ENCODE results near the gene ZNF888. TPM values are rescaled to one million over a fixed set of nuclear protein-coding genes. Genes with fewer than 3 reads are reported as not detected.
"Not testable (repeated sequence)": the region's sequence is repeated elsewhere in the genome, so short reads cannot be mapped to it uniquely, and the experiment has no call there.

Gene ZNF888
- polyA plus RNA-seq, 6 donors from 2014 or later = 1.7 to 5.2 (median 4.1) TPM; not detected in 1

DNA sequence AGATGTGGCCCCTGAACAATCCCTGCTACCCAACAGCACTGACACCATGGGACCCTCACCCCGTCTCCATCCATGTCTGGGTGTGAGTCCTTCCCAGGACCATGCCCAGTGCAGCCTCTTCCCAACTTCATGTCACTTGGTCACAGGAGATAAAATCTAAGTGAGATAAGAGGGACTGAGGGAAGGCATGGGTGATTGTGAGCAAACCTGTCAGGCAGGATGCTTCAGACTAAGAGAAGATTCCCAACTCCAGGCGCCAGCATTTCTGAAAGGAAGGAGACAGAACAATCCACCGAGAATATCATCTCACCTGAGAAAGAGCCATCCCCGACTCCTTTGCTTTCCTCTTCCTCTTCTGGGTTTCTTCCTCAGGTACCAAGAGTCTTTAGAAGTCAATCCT lies 33.3 kb downstream of the ZNF888 start:
- DNase-seq = no peak
- H3K4me1 Mint-ChIP-seq = peaks cover 21 to 26% (median 23%) of the 10 kb centered on the region in 3 donors
- peaks cover 46 to 57% of the 10 kb centered on the region in 2 donors for H3K36me3 Mint-ChIP-seq
- ATAC-seq (ENCODE audit: low read depth in 2 of 2) = no peak
- H3K27me3 Mint-ChIP-seq = no peaks in the 10 kb centered on the region
- peaks cover 0 to 5% (median 0%) of the 10 kb centered on the region in 7 donors for H3K9me3 Mint-ChIP-seq
- H3K27ac Mint-ChIP-seq = peak overlapping the region in 1 of 6 donors; percentile 5
- H3K4me3 Mint-ChIP-seq = no peak overlapping the region

DNA sequence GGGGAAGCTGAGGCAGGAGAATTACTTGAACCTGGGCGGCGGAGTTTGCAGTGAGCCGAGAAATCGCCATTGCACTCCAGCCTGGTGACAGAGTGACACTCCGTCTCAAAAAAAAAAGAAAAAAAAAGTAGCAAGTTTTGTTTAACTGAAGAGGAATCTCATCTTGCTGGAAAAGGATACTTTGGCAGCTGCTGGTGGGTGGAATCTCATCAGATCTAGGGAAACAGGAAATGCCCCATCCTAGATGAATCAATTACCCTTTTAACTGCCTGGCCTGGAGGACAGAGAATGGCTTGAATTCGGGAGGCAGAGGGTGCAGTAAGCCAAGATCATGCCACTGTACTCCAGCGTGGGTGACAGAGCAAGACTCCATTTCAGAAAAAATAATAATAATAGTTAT lies 34.2 kb downstream of the ZNF888 start:
- Mint-ChIP-seq H3K27ac (no peak overlapping the region), H3K4me1 (peaks cover 17 to 21% (median 18%) of the 10 kb centered on the region in 3 donors), H3K27me3 (no peaks in the 10 kb centered on the region), H3K9me3 (peaks cover 0 to 10% (median 3%) of the 10 kb centered on the region in 7 donors), H3K36me3 (peaks cover 55 to 66% of the 10 kb centered on the region in 2 donors), H3K4me3 (no peak overlapping the region)
- ATAC-seq (ENCODE audit: low read depth in 2 of 2) (no peak), DNase-seq (no peak)

DNA sequence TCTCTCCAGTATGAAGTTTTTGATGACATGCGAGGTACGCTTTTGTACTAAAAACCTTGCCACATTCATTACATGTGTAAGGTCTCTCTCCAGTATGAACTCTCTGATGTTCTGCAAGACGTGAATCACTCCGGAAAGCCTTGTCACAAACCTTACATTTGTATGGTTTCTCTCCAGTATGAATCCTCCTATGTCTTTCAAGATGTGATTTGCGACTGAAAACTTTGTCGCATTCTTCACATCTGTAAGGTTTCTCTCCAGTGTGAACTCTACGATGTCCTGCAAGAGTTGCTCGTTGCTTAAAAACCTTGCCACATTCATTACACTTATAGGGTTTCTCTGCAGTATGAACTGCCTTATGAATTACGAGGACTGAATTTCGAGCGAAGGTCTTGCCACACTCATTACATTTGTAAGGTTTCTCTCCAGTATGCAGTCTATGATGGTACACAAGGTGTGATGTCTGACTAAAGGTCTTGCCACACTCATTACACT lies 42.3 kb downstream of the ZNF888 start:
- no peaks in the 10 kb centered on the region for H3K27me3 Mint-ChIP-seq
- H3K9me3 Mint-ChIP-seq = peaks cover 14 to 77% (median 63%) of the 10 kb centered on the region in 7 donors
- ATAC-seq (ENCODE audit: low read depth in 2 of 2) = no peak
- peak overlapping the region in 1 of 8 donors; percentile 40 for H3K4me3 Mint-ChIP-seq
- H3K4me1 Mint-ChIP-seq = no peaks in the 10 kb centered on the region
- peaks cover 65 to 68% of the 10 kb centered on the region in 2 donors for H3K36me3 Mint-ChIP-seq
- no peak overlapping the region for H3K27ac Mint-ChIP-seq
- DNase-seq = no peak

DNA sequence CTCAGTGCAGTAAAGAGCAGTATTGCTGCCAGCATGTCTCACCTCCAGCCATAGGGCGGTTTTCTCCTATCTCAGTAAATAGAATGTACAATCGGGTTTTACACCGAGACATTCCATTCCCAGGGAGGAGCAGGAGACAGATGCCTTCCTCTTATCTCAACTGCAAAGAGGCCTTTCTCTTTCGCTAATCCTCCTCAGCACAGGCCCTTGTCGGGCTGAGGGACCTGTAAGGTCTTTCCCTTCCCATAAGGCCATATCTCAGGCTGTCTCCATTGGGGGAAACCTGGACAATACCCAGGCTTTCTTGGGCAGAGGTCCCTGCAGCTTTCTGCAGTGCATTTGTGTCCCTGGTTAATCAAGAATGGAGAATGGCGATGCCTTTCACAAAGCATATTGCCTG lies 50.2 kb downstream of the ZNF888 start:
- H3K9me3 Mint-ChIP-seq = peaks cover 0 to 33% (median 12%) of the 10 kb centered on the region in 7 donors
- H3K36me3 Mint-ChIP-seq = peaks cover 17 to 19% of the 10 kb centered on the region in 2 donors
- ATAC-seq (ENCODE audit: low read depth in 2 of 2); H3K27me3 Mint-ChIP-seq; H3K27ac Mint-ChIP-seq; H3K4me1 Mint-ChIP-seq; DNase-seq: not testable (repeated sequence)
- H3K4me3 Mint-ChIP-seq = peak overlapping the region in 1 of 8 donors; percentile 25

DNA sequence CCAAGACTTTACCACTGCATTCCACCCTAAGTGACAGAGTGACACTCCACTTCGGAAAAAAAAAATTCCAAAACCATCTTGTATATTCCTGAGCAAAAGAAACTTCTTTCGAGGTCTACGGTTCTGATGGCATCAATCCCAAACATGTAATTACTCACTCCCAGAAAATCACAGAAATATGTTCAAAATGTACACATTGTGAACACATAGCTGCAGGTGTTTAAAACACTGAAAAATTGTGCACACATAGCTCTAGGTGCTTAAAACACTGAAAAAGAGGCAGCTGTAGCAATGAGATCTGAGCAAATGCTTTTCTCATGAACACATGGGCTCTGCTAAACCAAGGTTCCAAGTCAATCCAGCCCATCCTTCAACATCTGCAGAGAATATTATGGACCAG lies 51.8 kb downstream of the ZNF888 start:
- Mint-ChIP-seq H3K36me3 (peaks cover 9 to 13% of the 10 kb centered on the region in 2 donors), H3K27me3 (no peaks in the 10 kb centered on the region), H3K9me3 (peaks cover 0 to 21% (median 4%) of the 10 kb centered on the region in 7 donors), H3K27ac (no peak overlapping the region), H3K4me3 (no peak overlapping the region), H3K4me1 (no peaks in the 10 kb centered on the region)
- no peak for ATAC-seq (ENCODE audit: low read depth in 2 of 2)
- DNase-seq = no peak

DNA sequence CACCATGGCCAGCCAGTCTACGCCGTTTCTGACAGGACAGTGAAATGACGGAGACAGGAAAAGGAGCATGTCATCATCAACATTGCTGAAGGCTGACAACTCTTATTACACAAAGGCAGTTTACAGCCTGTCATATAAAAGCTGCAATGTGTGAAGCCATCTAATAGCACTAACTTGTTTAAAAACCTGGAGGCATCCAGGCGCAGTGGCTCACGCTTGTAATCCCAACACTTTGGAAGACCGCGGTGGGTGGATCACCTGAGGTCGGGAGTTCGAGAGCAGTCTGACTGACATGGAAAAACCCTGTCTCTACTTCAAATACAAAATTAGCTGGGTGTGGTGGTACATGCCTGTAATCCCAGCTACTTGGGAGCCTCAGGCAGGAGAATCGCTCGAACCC lies 55.2 kb downstream of the ZNF888 start:
- not testable (repeated sequence) for ATAC-seq (ENCODE audit: low read depth in 2 of 2); H3K27me3 Mint-ChIP-seq; H3K36me3 Mint-ChIP-seq; DNase-seq; H3K4me1 Mint-ChIP-seq; H3K9me3 Mint-ChIP-seq; H3K27ac Mint-ChIP-seq
- peak overlapping the region in 1 of 8 donors; percentile 54 for H3K4me3 Mint-ChIP-seq

DNA sequence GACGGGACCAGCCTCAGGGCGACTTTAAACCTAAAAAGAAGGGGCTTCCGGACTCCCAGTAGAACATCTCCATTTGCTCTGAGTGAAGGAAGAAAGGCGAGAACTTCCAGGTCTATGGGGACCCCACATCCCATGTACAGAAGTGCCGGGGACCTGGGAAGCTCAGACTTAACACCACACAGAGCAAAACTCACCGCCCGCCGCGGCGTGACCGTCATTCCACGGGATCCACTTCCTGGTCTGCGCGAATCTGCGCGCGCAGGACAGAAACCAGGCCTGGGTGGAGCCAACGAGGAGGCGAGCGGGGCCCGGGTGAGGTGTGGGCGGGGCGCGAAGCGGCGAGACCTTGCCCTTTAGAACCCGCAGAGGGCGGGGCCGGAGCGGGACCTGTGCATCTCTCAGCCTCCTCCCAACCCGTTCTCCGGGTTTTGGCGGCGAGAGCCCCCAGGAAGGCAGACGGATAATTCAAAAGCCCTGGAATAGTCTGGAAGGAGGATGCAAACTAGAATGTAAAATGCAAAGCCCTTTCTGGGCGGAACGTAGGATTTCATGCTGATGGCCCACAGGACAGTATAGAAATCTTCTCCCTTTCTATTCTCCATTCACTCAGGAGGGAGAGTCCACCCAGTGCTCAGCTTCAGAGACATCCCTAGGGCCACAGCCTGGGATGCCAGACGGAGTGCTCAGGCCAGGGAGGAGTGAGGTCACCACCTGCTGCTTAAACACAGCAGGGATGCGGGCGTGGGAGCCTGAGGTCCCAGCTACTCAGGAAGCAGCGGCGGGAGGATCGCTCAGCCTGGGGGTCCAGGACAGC lies 65.6 kb downstream of the ZNF888 start, which contains the start of gene ZNF468:
TSS of gene ZNF468 (minus strand) at position 242 of the 814 bp plus-strand sequence. CDS start 3,347 bp downstream, outside the sequence.
- DNase-seq (peak; percentile 79), ATAC-seq (ENCODE audit: low read depth in 2 of 2) (peak; percentile 98)
- Mint-ChIP-seq H3K27ac (peak within 1 kb of the TSS; percentile 82 to 98 (median 95)), H3K36me3 (peaks cover 10 to 12% of the 10 kb centered on the region in 2 donors), H3K4me3 (peak within 1 kb of the TSS; percentile 83 to 99 (median 95)), H3K4me1 (peaks cover 24 to 41% (median 38%) of the 10 kb centered on the region in 3 donors)
- not testable (repeated sequence) for H3K27me3 Mint-ChIP-seq, H3K9me3 Mint-ChIP-seq

DNA sequence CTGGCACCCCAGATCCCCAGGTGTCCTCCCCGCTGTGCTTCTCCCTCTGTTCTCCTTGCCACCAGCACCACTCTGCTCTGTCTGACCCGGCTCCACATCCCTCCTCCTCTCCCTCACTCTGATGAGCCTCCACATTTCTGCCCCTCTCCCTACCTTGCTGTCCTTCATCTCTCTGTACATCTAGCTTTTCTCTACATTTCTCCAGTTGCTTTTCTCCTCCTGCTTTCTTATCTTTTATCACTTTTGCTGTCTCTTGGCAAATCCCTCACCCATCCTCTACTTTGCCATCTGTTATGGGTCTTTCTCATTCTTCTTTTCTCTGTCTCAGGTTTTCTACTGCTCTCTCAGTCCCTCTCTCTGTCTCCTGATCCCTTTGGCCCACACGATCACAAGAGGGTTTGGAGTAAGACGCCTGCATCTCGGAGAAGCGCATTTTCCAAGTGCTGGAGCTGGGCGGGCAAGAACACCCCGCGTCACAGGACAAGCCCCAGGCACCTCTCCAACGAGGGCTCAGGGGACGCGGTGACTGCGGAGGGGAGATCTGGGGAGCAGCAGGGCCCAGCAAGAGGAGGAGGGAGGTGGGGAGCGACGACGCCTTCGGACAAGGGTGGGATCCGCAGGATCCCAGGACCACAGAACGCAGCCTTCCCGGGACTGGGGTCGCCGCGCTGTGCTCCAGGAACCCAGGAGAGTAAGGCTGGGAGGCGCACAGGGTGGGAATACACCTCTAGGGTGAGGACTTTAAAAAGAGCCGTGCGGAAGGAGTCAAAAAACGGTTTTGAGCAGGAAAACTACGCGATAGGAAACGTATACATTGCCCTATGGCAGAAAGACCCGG lies 66.5 kb downstream of the ZNF888 start:
- H3K9me3 Mint-ChIP-seq, DNase-seq, H3K27me3 Mint-ChIP-seq: not testable (repeated sequence)
- Mint-ChIP-seq H3K4me1 (peaks cover 24 to 41% (median 38%) of the 10 kb centered on the region in 3 donors), H3K4me3 (peak overlapping the region; percentile 83 to 99 (median 95)), H3K36me3 (peaks cover 10 to 12% of the 10 kb centered on the region in 2 donors), H3K27ac (peak overlapping the region; percentile 82 to 98 (median 95))
- ATAC-seq (ENCODE audit: low read depth in 2 of 2) = peak; percentile 1 to 3

Other genes with a start within 250 kb of the ZNF888 start
- 10 to 100 TPM; 14.2 to 53.5 (median 35.9) TPM for gene ZNF611, start 188.4 kb downstream of the ZNF888 start, polyA plus RNA-seq (ENCODE audit: low read depth in 6 of 6)
- 10 to 100 TPM in 4 of 6 donors, 1 to 10 TPM in 2; 8.2 to 21.9 (median 10.6) TPM for gene ZNF600, start 136.6 kb downstream of the ZNF888 start, polyA plus RNA-seq (ENCODE audit: low read depth in 6 of 6)
- 10 to 100 TPM; 16.7 to 37.8 (median 19.8) TPM for gene ZNF28, start 101.8 kb downstream of the ZNF888 start, polyA plus RNA-seq (ENCODE audit: low read depth in 6 of 6)
- 10 to 100 TPM; 22.0 to 44.5 (median 30.3) TPM for gene ZNF468, start 65.8 kb downstream of the ZNF888 start, polyA plus RNA-seq (ENCODE audit: low read depth in 6 of 6)
- 10 to 100 TPM in 2 of 6 donors, 1 to 10 TPM in 3, not detected in 1; 4.6 to 11.7 (median 7.3) TPM for gene ZNF320, start 25.8 kb downstream of the ZNF888 start, polyA plus RNA-seq (ENCODE audit: low read depth in 6 of 6)
- gene ZNF816, start 39.5 kb upstream of the ZNF888 start, polyA plus RNA-seq (ENCODE audit: low read depth in 6 of 6) = 10 to 100 TPM; 12.1 to 22.9 (median 20.5) TPM
- not detected for gene ERVV-1, start 90.5 kb upstream of the ZNF888 start, polyA plus RNA-seq (ENCODE audit: low read depth in 6 of 6)
- not detected for gene ERVV-2, start 121.3 kb upstream of the ZNF888 start, polyA plus RNA-seq (ENCODE audit: low read depth in 6 of 6)
- 10 to 100 TPM; 11.2 to 40.7 (median 25.5) TPM for gene ZNF160, start 180.0 kb upstream of the ZNF888 start, polyA plus RNA-seq (ENCODE audit: low read depth in 6 of 6)
- 10 to 100 TPM in 2 of 6 donors, 1 to 10 TPM in 4; 4.6 to 22.2 (median 6.8) TPM for gene ZNF415, start 209.5 kb upstream of the ZNF888 start, polyA plus RNA-seq (ENCODE audit: low read depth in 6 of 6)
- gene ZNF347, start 235.6 kb upstream of the ZNF888 start, polyA plus RNA-seq (ENCODE audit: low read depth in 6 of 6) = 10 to 100 TPM in 3 of 6 donors, 1 to 10 TPM in 3; 3.4 to 13.3 (median 9.5) TPM